Psoas muscle (tissue), 8 donors: ENCODE measurements around the gene ATP9B. TPM values are rescaled to one million over a fixed set of nuclear protein-coding genes. Genes with fewer than 3 reads are reported as not detected.
A peak's percentile ranks its signal among the peaks of the same experiment; 100 is the strongest.

Experiments
- ATAC-seq, 4 donors: fragments of 200-7000 bp; cut with Tn5 transposase; one replicate each; pipeline ENCODE4 v1.9.1; 2020; ENCODE audit warnings: moderate library complexity in 3 of 4, mild to moderate bottlenecking in 2 of 4
- DNase-seq, 2 donors: peaks; one replicate each; pipeline ENCODE4 v3.0.0-alpha.2; 2020
- H3K27ac ChIP-seq: fragments of 200-600 bp; one replicate; pipeline ENCODE4 v1.8.0; 2022
- H3K27me3 ChIP-seq, 3 donors: fragments of 200-600 bp in 1 of 3; one replicate each; pipeline versions ENCODE4 v1.6.1 to v1.8.0; 2013 to 2022; ENCODE audit warnings: low read length in 2 of 3, mild to moderate bottlenecking in 2 of 3, moderate library complexity in 1 of 3; ENCODE audit not compliant: insufficient read depth in 3 of 3
- H3K36me3 ChIP-seq, 2 donors: fragments of 200-600 bp in 1 of 2; one replicate each; pipeline versions ENCODE4 v1.6.1 to v1.8.0; 2013 to 2022; ENCODE audit warnings: low read depth in 1 of 2, mild to moderate bottlenecking in 1 of 2, moderate library complexity in 1 of 2; ENCODE audit not compliant: insufficient read depth in 1 of 2
- H3K4me1 ChIP-seq: fragments of 200-600 bp; one replicate; pipeline ENCODE4 v1.8.0; 2022
- H3K4me3 ChIP-seq: fragments of 200-600 bp; one replicate; pipeline ENCODE4 v1.8.0; 2022; ENCODE audit warnings: mild to moderate bottlenecking
- H3K9me3 ChIP-seq: fragments of 200-600 bp; one replicate; pipeline ENCODE4 v1.8.0; 2022
- WGBS, 3 donors: extraction: QIAGEN DNeasy Blood & Tissue Kit; methylation state at CpG; one replicate each; pipeline versions ENCODE4 v1.1.6 to v1.1.7; 2013; 5-methylcytosine and 5-hydroxymethylcytosine counted together
- intact Hi-C, 2 donors: fragments of 100-400 bp; cut with DNase I; formaldehyde crosslinking; loops; one replicate each; pipeline versions ENCODE4 v1.11.0 to v1.14.2; 2022
- polyA plus RNA-seq, 3 donors: library from polyadenylated mRNA; stranded (reverse); fragments of 200-250 nt; gene quantifications; one replicate each; pipeline ENCODE4 v1.2.3, GENCODE V29; 2013
- total RNA-seq, 4 donors: library from RNA; stranded (reverse); fragmentation: NEBNext Ultra II Directional in 2 of 4; extraction: Animal tissue kit (Norgen Biotek cat#: 25700) in 2 of 4; gene quantifications; one replicate each; pipeline versions ENCODE4 v1.2.1 to v1.2.4, GENCODE V29; 2021 to 2023
- TF ChIP-seq, protein P1 (sequence below): fragments of 200-600 bp; IDR thresholded peaks from one replicate; pipeline ENCODE4 v1.8.0; 2022; ENCODE audit warnings: antibody characterized with exemption
- donor health status: healthy with polysubstance abuse.
- donor health status: DM: no; HTN: no; CAD: no; lungs with moderate emphysema.
- donor health status: Bipolar disorder and iron deficiency.
- donor health status: healthy.
- donor health status: DM: yes; HTN: yes; CAD: no.
- donor health status: DM: no; HTN: no; CAD: no.
- donor health status: DM: no; HTN: no; CAD: no.
- donor health status: DM: yes; HTN: yes; CAD: no.

ATP9B gene
- total and polyA plus RNA-seq, 7 donors, result 5.0 to 22.1 (median 9.8) TPM

DNA sequence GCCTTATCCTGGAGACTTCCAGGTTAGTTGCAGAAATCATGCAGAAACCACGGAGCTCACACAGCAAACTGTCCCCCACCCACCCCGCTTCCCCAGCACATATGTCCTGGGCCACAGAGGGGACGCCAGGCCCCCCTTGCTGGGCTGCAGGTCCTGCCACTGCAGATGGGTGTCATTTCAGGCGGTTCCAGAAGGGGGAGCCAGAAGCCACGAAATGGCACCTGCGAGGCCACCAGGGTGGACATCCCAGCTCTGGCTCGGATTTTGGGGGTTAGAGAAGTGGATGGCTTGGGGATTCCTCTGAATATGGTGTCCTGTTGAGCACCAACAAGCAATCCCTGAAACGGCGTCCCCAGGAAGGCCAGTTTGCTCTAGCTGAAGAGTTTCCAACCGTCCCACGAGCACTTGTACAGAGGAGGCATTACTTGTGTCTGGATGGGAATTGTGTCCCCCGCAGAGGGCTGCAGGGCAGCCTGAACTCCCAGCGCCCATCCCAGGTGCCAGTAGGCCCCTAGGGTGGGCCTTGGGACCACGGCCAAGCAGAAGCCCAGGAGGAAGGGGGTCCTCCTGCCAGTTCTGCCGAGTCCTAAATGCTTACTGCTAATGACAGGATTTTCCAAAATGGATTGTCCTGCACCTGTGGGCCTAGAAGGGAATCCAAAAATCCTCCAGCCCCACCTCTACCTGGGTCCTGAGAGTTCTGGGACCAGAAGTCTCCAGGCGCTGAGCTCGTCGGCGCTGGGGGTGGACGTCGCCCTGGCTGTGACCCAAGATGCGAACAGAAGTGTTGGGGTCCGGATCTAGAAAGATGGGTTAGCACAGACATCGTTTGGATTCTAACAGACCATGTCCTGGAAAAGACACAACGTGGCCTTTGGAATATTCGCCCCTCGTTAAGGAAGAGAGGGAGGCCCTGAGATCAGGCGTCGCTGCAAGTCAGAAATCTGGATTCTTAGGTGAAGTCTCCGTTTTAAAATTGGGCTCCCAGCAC is 311.9 kb downstream of the ATP9B start:
- TF ChIP-seq, protein P1, sequence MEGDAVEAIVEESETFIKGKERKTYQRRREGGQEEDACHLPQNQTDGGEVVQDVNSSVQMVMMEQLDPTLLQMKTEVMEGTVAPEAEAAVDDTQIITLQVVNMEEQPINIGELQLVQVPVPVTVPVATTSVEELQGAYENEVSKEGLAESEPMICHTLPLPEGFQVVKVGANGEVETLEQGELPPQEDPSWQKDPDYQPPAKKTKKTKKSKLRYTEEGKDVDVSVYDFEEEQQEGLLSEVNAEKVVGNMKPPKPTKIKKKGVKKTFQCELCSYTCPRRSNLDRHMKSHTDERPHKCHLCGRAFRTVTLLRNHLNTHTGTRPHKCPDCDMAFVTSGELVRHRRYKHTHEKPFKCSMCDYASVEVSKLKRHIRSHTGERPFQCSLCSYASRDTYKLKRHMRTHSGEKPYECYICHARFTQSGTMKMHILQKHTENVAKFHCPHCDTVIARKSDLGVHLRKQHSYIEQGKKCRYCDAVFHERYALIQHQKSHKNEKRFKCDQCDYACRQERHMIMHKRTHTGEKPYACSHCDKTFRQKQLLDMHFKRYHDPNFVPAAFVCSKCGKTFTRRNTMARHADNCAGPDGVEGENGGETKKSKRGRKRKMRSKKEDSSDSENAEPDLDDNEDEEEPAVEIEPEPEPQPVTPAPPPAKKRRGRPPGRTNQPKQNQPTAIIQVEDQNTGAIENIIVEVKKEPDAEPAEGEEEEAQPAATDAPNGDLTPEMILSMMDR, result peak; percentile 82
- Histone ChIP-seq H3K4me1 (peaks cover 9% of the 10 kb centered on the region), H3K4me3 (no peak overlapping the region), H3K36me3 (peaks cover 0 to 15% of the 10 kb centered on the region in 2 donors), H3K27ac (no peak overlapping the region), H3K27me3 (peaks cover 0 to 3% (median 0%) of the 10 kb centered on the region in 3 donors), H3K9me3 (no peaks in the 10 kb centered on the region)
- WGBS, 3 donors, result 55 to 60% (median 57%) methylated on average over 30 of the region's 30 CpGs
- DNase-seq (peak; percentile 70 to 84), ATAC-seq (peak; percentile 53 to 71 (median 60))
- intact Hi-C loops, result loop anchor here (1.0 to 10.0 kb wide), 4 partner anchors 148 to 564 kb away; no protein-coding TSS in a partner anchor

DNA sequence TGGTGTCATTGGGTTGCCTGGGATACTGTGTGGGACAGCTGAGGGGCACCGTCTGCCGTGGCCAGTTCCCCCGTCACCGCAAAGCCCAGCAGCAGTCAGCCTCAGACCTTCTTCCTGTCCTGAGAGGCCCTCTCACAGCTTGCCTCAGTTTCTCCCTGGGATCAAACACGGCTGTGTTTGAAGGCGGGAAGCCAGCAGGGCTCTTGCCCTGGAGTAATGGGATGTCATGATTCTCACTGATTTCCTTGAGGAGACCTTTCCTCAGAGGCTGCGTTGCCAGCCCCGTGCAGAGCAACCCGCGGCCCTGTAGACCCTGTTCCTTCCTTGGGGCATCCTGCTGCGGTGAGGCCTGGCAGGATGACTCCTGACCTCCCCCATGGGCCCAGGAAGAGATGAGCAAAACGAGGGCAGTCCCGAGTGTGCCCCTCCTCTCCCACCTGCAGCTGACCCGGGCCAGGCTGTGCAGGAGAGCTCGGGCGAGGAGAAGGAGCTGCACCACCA is 312.7 kb downstream of the ATP9B start:
- H3K4me1 ChIP-seq, result peaks cover 9% of the 10 kb centered on the region
- no peak for ATAC-seq
- H3K27me3 ChIP-seq, result peaks cover 0 to 3% (median 0%) of the 10 kb centered on the region in 3 donors
- H3K9me3 ChIP-seq, result no peaks in the 10 kb centered on the region
- peaks cover 0 to 14% of the 10 kb centered on the region in 2 donors for H3K36me3 ChIP-seq
- H3K4me3 ChIP-seq, result no peak overlapping the region
- intact Hi-C loops, result loop anchor here (2.0 to 10.0 kb wide), 2 partner anchors 147 to 563 kb away; no protein-coding TSS in a partner anchor
- no peak for DNase-seq
- TF ChIP-seq, protein P1, result no peak
- H3K27ac ChIP-seq, result no peak overlapping the region
- WGBS, 3 donors, result 78 to 84% (median 81%) methylated on average over 16 of the region's 16 CpGs

DNA sequence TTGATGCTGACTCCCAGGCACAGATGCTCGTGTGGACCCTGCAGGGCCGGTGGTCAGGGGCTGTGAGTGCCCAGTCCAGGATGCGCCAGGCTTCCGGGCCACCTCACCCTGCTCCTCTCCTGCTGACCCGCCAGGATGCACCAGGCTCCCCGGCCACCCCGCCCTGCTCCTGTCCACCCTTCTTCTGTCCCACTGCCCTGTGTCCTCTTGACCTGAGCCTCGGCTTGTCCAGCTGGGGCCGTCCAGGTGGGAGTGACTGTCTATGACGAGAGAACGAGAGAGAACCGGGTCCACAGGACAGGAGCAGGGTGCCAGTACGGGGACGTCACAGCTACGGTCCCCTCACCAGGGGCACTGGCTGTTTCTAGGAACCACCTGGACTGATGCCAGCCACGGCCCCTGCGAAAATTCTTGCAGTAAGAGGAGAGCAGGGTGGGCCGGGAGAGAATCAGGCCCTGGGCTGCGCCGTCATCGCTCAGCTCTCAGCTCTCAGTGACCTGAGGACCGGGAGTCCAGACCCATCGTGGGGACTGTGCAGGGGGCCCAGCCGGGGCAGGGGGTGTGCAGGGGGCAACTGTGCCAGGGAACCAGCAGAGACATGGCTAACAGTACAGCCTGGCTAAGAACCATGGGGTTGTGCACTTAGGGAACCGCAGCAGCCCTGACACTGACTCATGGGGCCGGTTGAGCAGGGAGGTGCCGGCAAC is 313.6 kb downstream of the ATP9B start:
- no peak overlapping the region for H3K27ac ChIP-seq
- 63 to 79% (median 74%) methylated on average over 15 to 27 of the region's 27 CpGs for WGBS, 3 donors
- H3K9me3 ChIP-seq, result no peaks in the 10 kb centered on the region
- H3K27me3 ChIP-seq, result peaks cover 0 to 9% (median 0%) of the 10 kb centered on the region in 3 donors
- TF ChIP-seq, protein P1, result no peak
- peaks cover 0 to 4% of the 10 kb centered on the region in 2 donors for H3K36me3 ChIP-seq
- peak in 1 of 2 donors; percentile 54 for DNase-seq
- peaks cover 9% of the 10 kb centered on the region for H3K4me1 ChIP-seq
- no peak for ATAC-seq
- H3K4me3 ChIP-seq, result no peak overlapping the region
- intact Hi-C loops, result loop anchor here in 1 of 2 donors (10.0 kb wide), 1 partner anchor 562 kb away; no protein-coding TSS in a partner anchor

DNA sequence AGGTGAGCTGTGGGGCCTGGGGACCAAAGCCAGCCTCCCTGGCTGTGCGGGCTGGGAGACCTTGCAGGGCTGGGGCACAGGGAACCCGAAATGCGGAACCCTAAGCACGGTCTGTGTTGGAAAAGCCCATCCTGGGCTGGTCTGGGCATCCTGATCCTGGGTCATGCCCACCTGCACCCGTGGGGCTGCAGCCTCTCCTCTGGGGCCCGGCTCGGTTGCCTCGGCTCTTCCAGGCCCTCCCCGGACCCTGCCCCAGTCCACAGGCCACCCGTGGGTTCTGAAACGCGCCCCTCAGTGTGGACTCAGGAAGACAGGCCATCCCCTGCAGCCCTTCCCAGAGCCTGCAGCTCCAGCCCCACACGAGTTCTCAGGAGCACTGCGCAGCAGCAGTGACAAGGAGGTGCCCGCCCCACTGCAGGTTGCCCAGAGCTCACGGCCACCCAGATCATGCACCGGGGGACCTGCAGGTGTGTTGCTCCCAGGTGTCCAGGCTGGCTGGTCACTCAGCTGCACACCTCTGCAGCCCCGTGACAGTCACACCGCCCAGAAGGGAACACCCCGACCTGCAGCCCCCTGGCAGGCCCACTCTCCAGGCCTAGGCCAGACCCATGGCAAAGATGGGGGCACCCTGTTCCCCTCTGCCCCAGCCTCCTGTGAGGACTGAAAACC is 314.3 kb downstream of the ATP9B start:
- no peak overlapping the region for H3K4me3 ChIP-seq
- no peaks in the 10 kb centered on the region for H3K9me3 ChIP-seq
- no peak for ATAC-seq
- DNase-seq, result peak in 1 of 2 donors; percentile 49
- TF ChIP-seq, protein P1, result no peak
- intact Hi-C loops, result loop anchor here in 1 of 2 donors (10.0 kb wide), 1 partner anchor 561 kb away; no protein-coding TSS in a partner anchor
- no peaks in the 10 kb centered on the region for H3K36me3 ChIP-seq
- peaks cover 9% of the 10 kb centered on the region for H3K4me1 ChIP-seq
- peaks cover 0 to 16% (median 2%) of the 10 kb centered on the region in 3 donors for H3K27me3 ChIP-seq
- WGBS, 3 donors, result 79 to 84% (median 81%) methylated on average over 19 to 20 of the region's 20 CpGs
- H3K27ac ChIP-seq, result no peak overlapping the region
